Astrocyte (in vitro differentiated cells and primary cell): ENCODE results near the gene VWA5B2. TPM values are rescaled to one million over a fixed set of nuclear protein-coding genes. Genes with fewer than 3 reads are reported as not detected.

Experiments
- microRNA-seq: library from miRNA; unstranded; fragments of <30 nt; microRNA quantifications from one replicate; pipeline ENCODE4 v1.2.0, GENCODE V29; 2020
- total RNA-seq: library from RNA; stranded (reverse); gene quantifications from 2 replicates; pipeline ENCODE4 v1.2.1, GENCODE V29; 2021

Gene VWA5B2
- total RNA-seq, 1 donor from 2014 or later = 0.23 TPM

Small RNA genes within 50 kb of the gene (microRNA-seq; reads per million reads assigned to microRNA genes)
- gene MIR1224 = 2.2 reads per million

Other genes with a start within 250 kb of the VWA5B2 start
- 52.0 and 52.2 TPM in 2 replicates for gene ABCC5, start 211.7 kb upstream of the VWA5B2 start, total RNA-seq
- not detected in 2 replicates for gene HTR3D, start 197.8 kb upstream of the VWA5B2 start, total RNA-seq
- not detected in 2 replicates for gene HTR3C, start 176.5 kb upstream of the VWA5B2 start, total RNA-seq
- not detected in 2 replicates for gene HTR3E, start 132.5 kb upstream of the VWA5B2 start, total RNA-seq
- gene EIF2B5, start 94.2 kb upstream of the VWA5B2 start, total RNA-seq = 20.8 and 22.6 TPM in 2 replicates
- 107 and 110 TPM in 2 replicates for gene DVL3, start 74.2 kb upstream of the VWA5B2 start, total RNA-seq
- 603 and 613 TPM in 2 replicates for gene AP2M1, start 54.7 kb upstream of the VWA5B2 start, total RNA-seq
- 61.1 and 70.9 TPM in 2 replicates for gene ABCF3, start 43.4 kb upstream of the VWA5B2 start, total RNA-seq
- gene ALG3, start 19.4 kb downstream of the VWA5B2 start, total RNA-seq = 47.1 and 51.1 TPM in 2 replicates
- gene EEF1AKMT4, start 20.1 kb downstream of the VWA5B2 start, total RNA-seq = 7.2 TPM in 2 replicates
- gene CAMK2N2, start 32.0 kb downstream of the VWA5B2 start, total RNA-seq = 2.6 and 3.4 TPM in 2 replicates
- not detected in 2 replicates for gene ECE2, start 46.4 kb downstream of the VWA5B2 start, total RNA-seq
- gene PSMD2, start 69.7 kb downstream of the VWA5B2 start, total RNA-seq = 496 and 588 TPM in 2 replicates
- 490 and 495 TPM in 2 replicates for gene EIF4G1, start 85.0 kb downstream of the VWA5B2 start, total RNA-seq
- gene FAM131A, start 108.0 kb downstream of the VWA5B2 start, total RNA-seq = 12.2 TPM in 2 replicates
- gene CLCN2, start 132.0 kb downstream of the VWA5B2 start, total RNA-seq = 7.4 and 9.0 TPM in 2 replicates
- 63.2 and 70.3 TPM in 2 replicates for gene POLR2H, start 132.1 kb downstream of the VWA5B2 start, total RNA-seq
- gene THPO, start 148.6 kb downstream of the VWA5B2 start, total RNA-seq = 0.25 and 0.46 TPM in 2 replicates
- 3.4 and 5.6 TPM in 2 replicates for gene CHRD, start 150.5 kb downstream of the VWA5B2 start, total RNA-seq